ENCODE results near the gene S100A6.

DNA sequence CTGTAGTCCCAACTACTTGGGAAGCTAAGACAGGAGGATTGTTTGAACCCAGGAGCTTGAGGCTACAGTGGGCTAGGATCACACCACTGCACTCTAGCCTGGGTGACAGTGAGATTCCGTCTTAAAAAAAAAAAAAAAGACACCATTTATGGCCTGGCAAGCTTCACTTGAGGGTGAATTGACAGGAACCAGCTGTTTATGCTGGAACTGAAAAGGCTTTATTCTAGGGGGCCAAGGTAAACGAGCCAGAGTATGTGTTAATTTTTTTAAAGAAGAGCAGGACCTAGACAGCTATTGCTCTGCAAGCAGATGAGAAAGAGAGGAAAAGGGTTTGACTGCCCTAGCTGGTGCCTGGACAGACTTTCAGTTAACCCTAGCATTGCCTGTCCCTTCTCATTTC is 37.0 kb downstream of the S100A6 start:
- TF ChIP-seq ZNF274 (IDR thresholded peaks at IDR 0.05; ENCODE audit: low read depth, low read length), result no peak
- TF ChIP-seq YY1 (IDR thresholded peaks at IDR 0.05; ENCODE audit: insufficient read depth, insufficient read length), result no peak

All from NT2/D1 (cell line).